GM19395 (cell line): ENCODE measurements around the gene DCUN1D3.

Source experiments
- ATAC-seq: cut with Tn5 transposase; IDR thresholded peaks from one replicate; pipeline ENCODE4 v1.9.1; 2021; ENCODE audit warnings: mild to moderate bottlenecking, moderate library complexity; ENCODE audit not compliant: unreplicated experiment

DCUN1D3 gene

GRCh38 chr16:20889625-20890275 lies 10.4 kb downstream of the DCUN1D3 start:
- ATAC-seq: no peak

GRCh38 chr16:20887207-20887606 lies 13.0 kb downstream of the DCUN1D3 start:
- no peak for ATAC-seq

- ATAC-seq: no peak
Observed at GRCh38 chr16:20886320-20886719, 13.8 kb downstream of the DCUN1D3 start.

- ATAC-seq: no peak
Observed at GRCh38 chr16:20884240-20884556, 16.0 kb downstream of the DCUN1D3 start.

GRCh38 chr16:20883554-20884239 lies 16.5 kb downstream of the DCUN1D3 start:
- ATAC-seq: no peak

GRCh38 chr16:20881503-20881878 lies 18.7 kb downstream of the DCUN1D3 start:
- no peak for ATAC-seq

GRCh38 chr16:20880867-20881502 lies 19.2 kb downstream of the DCUN1D3 start:
- ATAC-seq: no peak

GRCh38 chr16:20879175-20880040 lies 20.8 kb downstream of the DCUN1D3 start:
- peak; percentile 39 for ATAC-seq

GRCh38 chr16:20878682-20879147 lies 21.4 kb downstream of the DCUN1D3 start:
- no peak for ATAC-seq

- ATAC-seq: no peak
Observed at GRCh38 chr16:20875355-20875650, 24.9 kb downstream of the DCUN1D3 start.

GRCh38 chr16:20874088-20874581 lies 26.0 kb downstream of the DCUN1D3 start:
- peak; percentile 25 for ATAC-seq

GRCh38 chr16:20873331-20873730 lies 26.8 kb downstream of the DCUN1D3 start:
- ATAC-seq: no peak

- no peak for ATAC-seq
Observed at GRCh38 chr16:20871941-20872815, 28.0 kb downstream of the DCUN1D3 start.

- ATAC-seq: no peak
Observed at GRCh38 chr16:20871258-20871657, 28.9 kb downstream of the DCUN1D3 start.

- ATAC-seq: no peak
Observed at GRCh38 chr16:20870122-20870820, 29.9 kb downstream of the DCUN1D3 start.

GRCh38 chr16:20868890-20869289 lies 31.3 kb downstream of the DCUN1D3 start:
- ATAC-seq: no peak

GRCh38 chr16:20867585-20867984 lies 32.6 kb downstream of the DCUN1D3 start:
- no peak for ATAC-seq

GRCh38 chr16:20866801-20867200 lies 33.4 kb downstream of the DCUN1D3 start:
- ATAC-seq: no peak

GRCh38 chr16:20866145-20866772 lies 33.9 kb downstream of the DCUN1D3 start:
- peak; percentile 26 for ATAC-seq
